Neural cell (in vitro differentiated cells): ENCODE measurements around the gene ACOXL. TPM values are rescaled to one million over a fixed set of nuclear protein-coding genes. Genes with fewer than 3 reads are reported as not detected.

Experiments
- H2AFZ ChIP-seq: fragments of 200-600, 300-800 bp; sonication (generic), shearing (Covaris generic); 2 replicates; pipeline ENCODE4 v1.6.0; 2014; ENCODE audit warnings: low read depth, mild to moderate bottlenecking, antibody characterized with exemption, low read length, moderate library complexity
- H3F3A ChIP-seq: fragments of 200-600 bp; shearing (Covaris generic); 2 replicates; pipeline ENCODE4 v1.6.1; 2016; ENCODE audit warnings: mild to moderate bottlenecking, moderate library complexity, mixed read lengths, antibody characterized with exemption, low read length; ENCODE audit not compliant: insufficient read depth, poor library complexity, severe bottlenecking
- H3K27ac ChIP-seq: fragments of 200-600, 300-800 bp; sonication (generic), shearing (Covaris generic); 2 replicates; pipeline ENCODE4 v1.5.1; 2014; ENCODE audit warnings: mild to moderate bottlenecking, low read length, moderate library complexity
- H3K27me3 ChIP-seq: fragments of 300-800, 200-600 bp; sonication (generic), shearing (Covaris generic); 2 replicates; pipeline ENCODE4 v1.6.0; 2014; ENCODE audit warnings: mild to moderate bottlenecking, low read depth, low read length, moderate library complexity; ENCODE audit not compliant: insufficient read depth
- H3K36me3 ChIP-seq: fragments of 300-800, 200-600 bp; sonication (generic), shearing (Covaris generic); 2 replicates; pipeline ENCODE4 v1.5.1; 2014; ENCODE audit warnings: mild to moderate bottlenecking, antibody characterized with exemption, low read length, moderate library complexity; ENCODE audit not compliant: insufficient read depth
- H3K4me2 ChIP-seq: fragments of 300-800, 200-600 bp; sonication (generic), shearing (Covaris generic); 2 replicates; pipeline ENCODE4 v1.6.0; 2014; ENCODE audit warnings: mild to moderate bottlenecking, low read length
- H3K4me3 ChIP-seq: fragments of 300-800, 200-600 bp; sonication (generic), shearing (Covaris generic); 2 replicates; pipeline ENCODE4 v1.5.1; 2014; ENCODE audit warnings: mild to moderate bottlenecking, low read length, moderate library complexity
- H3K79me2 ChIP-seq: fragments of 200-600 bp; shearing (Covaris generic); replicated peaks from 2 replicates; pipeline ENCODE4 v1.6.0; 2014; ENCODE audit warnings: mild to moderate bottlenecking, low read length, moderate library complexity; ENCODE audit not compliant: insufficient read depth
- H3K9ac ChIP-seq: fragments of 300-800, 200-600 bp; sonication (generic), shearing (Covaris generic); 2 replicates; pipeline ENCODE4 v1.6.1; 2016; ENCODE audit warnings: mild to moderate bottlenecking, low read length, mixed read lengths
- H3K9me2 ChIP-seq: fragments of 200-600 bp; shearing (Covaris generic); 2 replicates; pipeline ENCODE4 v1.6.1; 2016; ENCODE audit warnings: mild to moderate bottlenecking, low read length, mixed read lengths; ENCODE audit not compliant: insufficient read depth
- H3K9me3 ChIP-seq: fragments of 200-600, 300-800 bp; sonication (generic), shearing (Covaris generic); 2 replicates; pipeline ENCODE4 v1.6.1; 2016; ENCODE audit warnings: mild to moderate bottlenecking, mixed run types, low read length, moderate library complexity, mixed read lengths
- H4K20me1 ChIP-seq: fragments of 200-600 bp; shearing (Covaris generic); 2 replicates; pipeline ENCODE4 v1.6.1; 2016; ENCODE audit warnings: mild to moderate bottlenecking, mixed run types; ENCODE audit not compliant: insufficient read depth
- EP300 ChIP-seq: fragments of 450-650 bp; conservative IDR thresholded peaks from 2 replicates; pipeline ENCODE4 v1.6.1; 2014; ENCODE audit warnings: antibody characterized with exemption, mild to moderate bottlenecking, moderate library complexity; ENCODE audit not compliant: poor library complexity, severe bottlenecking
- EZH2 ChIP-seq: fragments of 200-600, 300-800 bp; shearing (Covaris generic), sonication (generic); IDR thresholded peaks from 2 replicates; pipeline ENCODE4 v1.6.1; 2014; ENCODE audit warnings: antibody characterized with exemption, low read length, borderline replicate concordance, mild to moderate bottlenecking; ENCODE audit not compliant: insufficient read depth, poor library complexity, severe bottlenecking
- MXI1 ChIP-seq: fragments of 450-650 bp; conservative IDR thresholded peaks from 2 replicates; pipeline ENCODE4 v1.6.1; 2014; ENCODE audit warnings: antibody characterized with exemption, mild to moderate bottlenecking; ENCODE audit not compliant: poor library complexity, severe bottlenecking
- POLR2AphosphoS5 ChIP-seq: IDR thresholded peaks from 2 replicates; pipeline ENCODE4 v1.6.1; 2012
- RAD21 ChIP-seq: fragments of 450-650 bp; conservative IDR thresholded peaks from 2 replicates; pipeline ENCODE4 v1.6.1; 2014; ENCODE audit warnings: antibody characterized with exemption, mild to moderate bottlenecking, moderate library complexity
- SMC3 ChIP-seq: fragments of 450-650 bp; conservative IDR thresholded peaks from 2 replicates; pipeline ENCODE4 v1.6.1; 2014; ENCODE audit warnings: antibody characterized with exemption, mild to moderate bottlenecking, moderate library complexity; ENCODE audit not compliant: poor library complexity
- TAF1 ChIP-seq: IDR thresholded peaks from 2 replicates; pipeline ENCODE4 v1.6.1; 2012; ENCODE audit warnings: low read depth
- polyA plus RNA-seq: library from polyadenylated mRNA; depleted of rRNA; stranded (reverse); fragments of >200 nt; gene quantifications from 2 replicates; pipeline ENCODE4 v1.2.3, GENCODE V29; 2014
- TF ChIP-seq, protein P1 (sequence below): fragments of 450-650 bp; IDR thresholded peaks from 2 replicates; pipeline ENCODE4 v1.5.1; 2014; ENCODE audit warnings: antibody characterized with exemption, mild to moderate bottlenecking, moderate library complexity; ENCODE audit not compliant: poor library complexity, severe bottlenecking
- TF ChIP-seq, protein P2 (sequence below): IDR thresholded peaks from 2 replicates; pipeline ENCODE4 v1.6.1; 2012; ENCODE audit warnings: borderline replicate concordance

ACOXL gene
- polyA plus RNA-seq, 1 donor from 2014 or later = not detected

- no peaks in the 10 kb centered on the region for H4K20me1 ChIP-seq
- no peaks in the 10 kb centered on the region for H3K79me2 ChIP-seq
- no peak overlapping the region for H3K4me3 ChIP-seq
- no peaks in the 10 kb centered on the region for H3K9me2 ChIP-seq
- no peak overlapping the region for H3K27ac ChIP-seq
- H3K36me3 ChIP-seq = no peaks in the 10 kb centered on the region
- H3K9ac ChIP-seq = no peak overlapping the region
- no peak for TF ChIP-seq EP300
- no peak for TF ChIP-seq RAD21
- TF ChIP-seq MXI1 = no peak
- TF ChIP-seq EZH2 = no peak
- TF ChIP-seq SMC3 = no peak
- TF ChIP-seq TAF1 = no peak
- TF ChIP-seq, protein P1, sequence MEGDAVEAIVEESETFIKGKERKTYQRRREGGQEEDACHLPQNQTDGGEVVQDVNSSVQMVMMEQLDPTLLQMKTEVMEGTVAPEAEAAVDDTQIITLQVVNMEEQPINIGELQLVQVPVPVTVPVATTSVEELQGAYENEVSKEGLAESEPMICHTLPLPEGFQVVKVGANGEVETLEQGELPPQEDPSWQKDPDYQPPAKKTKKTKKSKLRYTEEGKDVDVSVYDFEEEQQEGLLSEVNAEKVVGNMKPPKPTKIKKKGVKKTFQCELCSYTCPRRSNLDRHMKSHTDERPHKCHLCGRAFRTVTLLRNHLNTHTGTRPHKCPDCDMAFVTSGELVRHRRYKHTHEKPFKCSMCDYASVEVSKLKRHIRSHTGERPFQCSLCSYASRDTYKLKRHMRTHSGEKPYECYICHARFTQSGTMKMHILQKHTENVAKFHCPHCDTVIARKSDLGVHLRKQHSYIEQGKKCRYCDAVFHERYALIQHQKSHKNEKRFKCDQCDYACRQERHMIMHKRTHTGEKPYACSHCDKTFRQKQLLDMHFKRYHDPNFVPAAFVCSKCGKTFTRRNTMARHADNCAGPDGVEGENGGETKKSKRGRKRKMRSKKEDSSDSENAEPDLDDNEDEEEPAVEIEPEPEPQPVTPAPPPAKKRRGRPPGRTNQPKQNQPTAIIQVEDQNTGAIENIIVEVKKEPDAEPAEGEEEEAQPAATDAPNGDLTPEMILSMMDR = no peak
- no peak for TF ChIP-seq POLR2AphosphoS5
- TF ChIP-seq, protein P2, sequence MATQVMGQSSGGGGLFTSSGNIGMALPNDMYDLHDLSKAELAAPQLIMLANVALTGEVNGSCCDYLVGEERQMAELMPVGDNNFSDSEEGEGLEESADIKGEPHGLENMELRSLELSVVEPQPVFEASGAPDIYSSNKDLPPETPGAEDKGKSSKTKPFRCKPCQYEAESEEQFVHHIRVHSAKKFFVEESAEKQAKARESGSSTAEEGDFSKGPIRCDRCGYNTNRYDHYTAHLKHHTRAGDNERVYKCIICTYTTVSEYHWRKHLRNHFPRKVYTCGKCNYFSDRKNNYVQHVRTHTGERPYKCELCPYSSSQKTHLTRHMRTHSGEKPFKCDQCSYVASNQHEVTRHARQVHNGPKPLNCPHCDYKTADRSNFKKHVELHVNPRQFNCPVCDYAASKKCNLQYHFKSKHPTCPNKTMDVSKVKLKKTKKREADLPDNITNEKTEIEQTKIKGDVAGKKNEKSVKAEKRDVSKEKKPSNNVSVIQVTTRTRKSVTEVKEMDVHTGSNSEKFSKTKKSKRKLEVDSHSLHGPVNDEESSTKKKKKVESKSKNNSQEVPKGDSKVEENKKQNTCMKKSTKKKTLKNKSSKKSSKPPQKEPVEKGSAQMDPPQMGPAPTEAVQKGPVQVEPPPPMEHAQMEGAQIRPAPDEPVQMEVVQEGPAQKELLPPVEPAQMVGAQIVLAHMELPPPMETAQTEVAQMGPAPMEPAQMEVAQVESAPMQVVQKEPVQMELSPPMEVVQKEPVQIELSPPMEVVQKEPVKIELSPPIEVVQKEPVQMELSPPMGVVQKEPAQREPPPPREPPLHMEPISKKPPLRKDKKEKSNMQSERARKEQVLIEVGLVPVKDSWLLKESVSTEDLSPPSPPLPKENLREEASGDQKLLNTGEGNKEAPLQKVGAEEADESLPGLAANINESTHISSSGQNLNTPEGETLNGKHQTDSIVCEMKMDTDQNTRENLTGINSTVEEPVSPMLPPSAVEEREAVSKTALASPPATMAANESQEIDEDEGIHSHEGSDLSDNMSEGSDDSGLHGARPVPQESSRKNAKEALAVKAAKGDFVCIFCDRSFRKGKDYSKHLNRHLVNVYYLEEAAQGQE = no peak
- no peaks in the 10 kb centered on the region for H3K27me3 ChIP-seq
- H3K9me3 ChIP-seq = no peaks in the 10 kb centered on the region
- H2AFZ ChIP-seq = no peak overlapping the region
- H3K4me2 ChIP-seq = no peak overlapping the region
- H3F3A ChIP-seq = no peaks in the 10 kb centered on the region
Observed at GRCh38 chr2:110873056-110873502, 140.7 kb downstream of the ACOXL start.

DNA sequence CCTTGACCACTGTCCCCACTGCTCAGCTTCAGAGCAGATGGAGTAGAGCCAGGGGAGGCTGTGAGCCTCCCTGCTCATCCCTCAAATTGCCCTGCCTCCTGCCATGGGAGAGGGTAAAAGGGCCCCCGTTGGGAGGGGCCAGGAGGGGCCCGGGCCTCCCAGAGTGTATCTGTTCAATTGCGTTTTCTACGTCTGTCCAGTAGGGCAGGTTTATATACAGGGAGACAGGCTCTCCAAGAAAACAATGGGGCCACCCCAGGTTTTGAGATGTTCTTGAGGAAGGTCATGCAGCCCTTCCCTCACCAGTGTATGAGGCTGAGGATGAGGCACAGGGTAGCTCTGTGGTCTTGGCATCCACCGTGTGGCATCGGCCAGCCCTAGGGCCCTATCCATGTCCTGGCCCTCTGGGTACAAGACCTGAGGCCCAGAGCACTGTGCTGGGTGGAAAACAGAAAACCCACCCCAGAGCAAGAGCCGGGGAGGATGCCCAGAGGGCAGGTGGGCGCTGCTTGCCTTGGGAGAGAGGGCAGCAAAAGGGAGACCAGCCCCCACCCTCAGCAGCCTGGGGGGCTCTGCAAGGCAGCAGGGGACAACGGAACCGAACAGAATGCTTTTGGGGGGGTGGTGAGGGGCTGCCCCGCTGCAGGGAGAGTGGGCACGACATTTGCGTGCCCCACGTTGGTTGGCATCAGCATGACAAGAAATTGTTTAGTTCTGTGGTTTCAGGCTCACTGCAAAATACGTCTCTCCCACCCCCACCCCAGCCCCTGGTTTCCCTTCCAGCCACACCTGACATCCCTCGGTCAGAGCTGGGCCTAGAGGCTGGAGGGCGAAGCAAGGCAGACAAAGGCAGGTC, 141.5 kb downstream of the ACOXL start:
- Histone ChIP-seq H3K79me2 (no peaks in the 10 kb centered on the region), H3F3A (no peaks in the 10 kb centered on the region), H4K20me1 (no peaks in the 10 kb centered on the region), H2AFZ (no peak overlapping the region), H3K27ac (no peak overlapping the region), H3K9ac (no peak overlapping the region), H3K4me2 (no peak overlapping the region), H3K36me3 (no peaks in the 10 kb centered on the region), H3K27me3 (no peaks in the 10 kb centered on the region), H3K9me2 (no peaks in the 10 kb centered on the region), H3K4me3 (no peak overlapping the region), H3K9me3 (no peaks in the 10 kb centered on the region)
- TF ChIP-seq SMC3 (no peak), EZH2 (no peak), EP300 (no peak), RAD21 (no peak), TAF1 (no peak), POLR2AphosphoS5 (no peak), MXI1 (no peak)
- TF ChIP-seq, protein P1 = no peak
- TF ChIP-seq, protein P2 = no peak
